Measurements from ENCODE around the gene DZIP3.

DNA sequence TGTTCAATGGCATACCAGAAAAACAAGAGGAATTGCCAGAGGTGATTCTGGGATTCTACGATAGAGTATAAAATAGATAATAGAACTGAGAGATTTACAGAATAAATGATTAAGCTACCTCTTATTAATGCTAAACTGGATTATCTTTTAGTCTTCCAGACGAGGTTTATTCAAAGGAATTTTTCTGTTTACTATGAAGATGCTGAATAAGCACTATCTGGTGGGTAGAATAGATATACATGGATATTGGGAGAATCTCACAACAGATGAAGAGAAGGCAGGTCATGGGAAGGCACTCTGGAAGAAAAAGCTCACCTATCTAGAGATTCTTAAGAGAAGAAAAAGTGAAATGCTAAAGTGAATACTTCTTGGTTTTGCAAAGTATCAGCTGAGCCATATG lies 11.5 kb upstream of the DZIP3 start:
- TF ChIP-seq POLR2A (IDR thresholded peaks at IDR 0.05), result no peak
- TF ChIP-seq, protein P1, sequence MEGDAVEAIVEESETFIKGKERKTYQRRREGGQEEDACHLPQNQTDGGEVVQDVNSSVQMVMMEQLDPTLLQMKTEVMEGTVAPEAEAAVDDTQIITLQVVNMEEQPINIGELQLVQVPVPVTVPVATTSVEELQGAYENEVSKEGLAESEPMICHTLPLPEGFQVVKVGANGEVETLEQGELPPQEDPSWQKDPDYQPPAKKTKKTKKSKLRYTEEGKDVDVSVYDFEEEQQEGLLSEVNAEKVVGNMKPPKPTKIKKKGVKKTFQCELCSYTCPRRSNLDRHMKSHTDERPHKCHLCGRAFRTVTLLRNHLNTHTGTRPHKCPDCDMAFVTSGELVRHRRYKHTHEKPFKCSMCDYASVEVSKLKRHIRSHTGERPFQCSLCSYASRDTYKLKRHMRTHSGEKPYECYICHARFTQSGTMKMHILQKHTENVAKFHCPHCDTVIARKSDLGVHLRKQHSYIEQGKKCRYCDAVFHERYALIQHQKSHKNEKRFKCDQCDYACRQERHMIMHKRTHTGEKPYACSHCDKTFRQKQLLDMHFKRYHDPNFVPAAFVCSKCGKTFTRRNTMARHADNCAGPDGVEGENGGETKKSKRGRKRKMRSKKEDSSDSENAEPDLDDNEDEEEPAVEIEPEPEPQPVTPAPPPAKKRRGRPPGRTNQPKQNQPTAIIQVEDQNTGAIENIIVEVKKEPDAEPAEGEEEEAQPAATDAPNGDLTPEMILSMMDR (IDR thresholded peaks at IDR 0.05), result no peak

Data from lower leg skin (tissue), 3 donors.